HG03469 (cell line): ENCODE data around the gene RTN3.
"Not testable (repeated sequence)": the region's sequence is repeated elsewhere in the genome, so short reads cannot be mapped to it uniquely, and the experiment has no call there.

Experiments used
- ATAC-seq: cut with Tn5 transposase; IDR thresholded peaks from one replicate; pipeline ENCODE4 v1.9.1; 2021; ENCODE audit warnings: mild to moderate bottlenecking, moderate library complexity, moderate number of reproducible peaks; ENCODE audit not compliant: unreplicated experiment

The RTN3 gene

GRCh38 chr11:63767565-63768236, 86.4 kb downstream of the RTN3 start:
- no peak for ATAC-seq

GRCh38 chr11:63768237-63769041, 87.1 kb downstream of the RTN3 start, which contains the start of gene ZFTA:
TSS of gene ZFTA (minus strand) at chr11:63768775. CDS start at chr11:63768622, 153 bp downstream.
- no peak for ATAC-seq

- ATAC-seq: no peak
Observed at GRCh38 chr11:63769042-63769713, 87.9 kb downstream of the RTN3 start.

- no peak for ATAC-seq
Observed at GRCh38 chr11:63769714-63770455, 88.6 kb downstream of the RTN3 start.

- ATAC-seq: no peak
Observed at GRCh38 chr11:63770763-63771162, 89.5 kb downstream of the RTN3 start.

GRCh38 chr11:63771741-63772318, 90.5 kb downstream of the RTN3 start:
- not testable (repeated sequence) for ATAC-seq

- no peak for ATAC-seq
Observed at GRCh38 chr11:63775191-63775590, 93.9 kb downstream of the RTN3 start.

GRCh38 chr11:63779039-63779438, 97.7 kb downstream of the RTN3 start:
- no peak for ATAC-seq

GRCh38 chr11:63782749-63783148, 101.4 kb downstream of the RTN3 start:
- ATAC-seq: no peak

GRCh38 chr11:63783925-63784592, 102.8 kb downstream of the RTN3 start:
- no peak for ATAC-seq

GRCh38 chr11:63785823-63786222, 104.5 kb downstream of the RTN3 start:
- no peak for ATAC-seq

GRCh38 chr11:63791495-63792167, 110.3 kb downstream of the RTN3 start:
- no peak for ATAC-seq

GRCh38 chr11:63793161-63793560, 111.9 kb downstream of the RTN3 start:
- no peak for ATAC-seq

GRCh38 chr11:63795066-63795465, 113.8 kb downstream of the RTN3 start:
- no peak for ATAC-seq

- no peak for ATAC-seq
Observed at GRCh38 chr11:63800921-63801320, 119.6 kb downstream of the RTN3 start.

GRCh38 chr11:63802637-63803414, 121.5 kb downstream of the RTN3 start:
- ATAC-seq: no peak

- no peak for ATAC-seq
Observed at GRCh38 chr11:63804259-63804658, 123.0 kb downstream of the RTN3 start.

- no peak for ATAC-seq
Observed at GRCh38 chr11:63805844-63806415, 124.6 kb downstream of the RTN3 start.
